HCEC 1CT (cell line): ENCODE results near the gene CFL1.
A peak's percentile ranks its signal among the peaks of the same experiment; 100 is the strongest.
"Not testable (repeated sequence)": the region's sequence is repeated elsewhere in the genome, so short reads cannot be mapped to it uniquely, and the experiment has no call there.

Experiments
- DNase-seq: peaks from one replicate; pipeline ENCODE4 v3.0.0-alpha.2; 2017

CFL1 gene

DNA sequence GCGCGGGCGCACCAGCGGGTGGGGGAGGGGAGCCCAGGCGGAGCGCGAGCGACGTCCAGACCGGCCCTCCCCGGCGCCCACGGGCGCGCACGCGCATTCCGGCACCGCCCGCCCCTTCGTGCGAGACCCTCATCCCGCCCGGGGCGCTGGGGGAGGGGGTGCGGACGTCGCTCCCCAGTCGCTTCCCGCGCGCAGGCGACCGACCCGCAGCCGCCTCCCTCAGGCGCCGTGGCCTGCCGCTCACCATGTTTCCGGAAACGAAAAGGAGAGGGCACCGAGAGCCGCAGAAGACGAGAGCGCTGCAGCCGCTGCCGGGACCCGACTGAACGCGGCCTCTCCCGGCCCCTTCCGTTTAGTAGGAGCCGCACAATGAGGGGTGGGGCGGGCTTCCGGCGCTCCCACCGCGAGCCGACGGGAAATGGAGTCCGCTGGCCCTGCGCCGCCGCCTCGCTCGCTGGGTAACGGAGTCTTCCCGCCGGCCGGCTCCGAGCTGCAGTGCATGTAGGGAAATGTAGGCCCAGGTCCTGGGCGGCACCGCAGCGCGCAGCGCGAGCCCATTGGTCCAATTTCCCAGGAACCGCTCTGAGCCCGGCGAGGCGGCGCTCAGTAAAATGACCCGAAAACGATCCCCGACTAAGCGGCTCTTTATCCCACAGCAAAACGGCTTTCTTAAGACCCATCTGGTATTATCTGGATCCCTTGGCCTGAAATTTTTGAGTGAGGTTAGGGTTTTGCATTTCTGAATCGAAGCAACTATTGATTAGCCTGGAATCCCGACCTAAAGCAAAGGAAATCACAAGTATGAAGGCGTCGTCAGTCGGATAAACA, at the start of gene CFL1:
Gene CFL1, minus strand, starts transcription at position 328 of the 828 bp plus-strand sequence. Its CDS starts 81 bp downstream, at position 247.
- DNase-seq = peak; percentile 99

DNA sequence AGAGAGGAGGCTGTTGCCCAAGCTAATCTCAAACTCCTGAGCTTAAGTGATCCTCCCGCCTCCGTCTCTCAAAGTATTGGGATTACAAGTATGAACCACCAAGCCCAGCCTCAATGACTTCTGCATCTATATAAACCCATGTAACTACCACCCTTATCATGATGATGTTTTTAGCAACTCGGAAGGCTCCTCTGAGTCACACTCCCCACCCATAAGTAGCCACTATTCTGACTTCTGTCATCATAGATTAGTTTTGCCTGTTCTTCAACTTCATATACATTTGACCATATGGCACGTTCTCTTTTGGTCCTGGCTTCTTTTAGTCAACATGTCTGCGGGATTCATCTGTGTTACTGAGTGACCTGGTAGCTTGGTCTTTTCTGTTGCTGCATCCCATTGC, 48.6 kb upstream of the CFL1 start:
- no peak for DNase-seq

DNA sequence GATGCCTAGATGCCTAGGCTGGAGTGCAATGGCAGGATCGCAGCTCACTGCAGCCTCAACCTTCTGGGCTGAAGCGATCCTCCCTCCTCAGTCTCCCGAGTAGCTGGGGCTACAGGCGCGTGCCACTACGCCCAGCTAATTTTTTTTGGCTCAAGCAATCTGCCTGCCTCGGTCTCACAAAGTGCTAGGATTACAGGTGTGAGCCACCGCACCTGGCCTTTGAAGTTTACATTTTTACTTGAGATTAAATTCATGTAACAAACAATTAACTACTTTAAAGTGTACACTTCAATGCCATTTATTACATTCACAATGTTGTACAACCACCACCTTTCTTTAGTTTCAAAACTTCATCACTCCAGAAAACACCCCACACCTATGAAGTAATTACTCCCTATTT, 45.7 kb upstream of the CFL1 start:
- DNase-seq = no peak

DNA sequence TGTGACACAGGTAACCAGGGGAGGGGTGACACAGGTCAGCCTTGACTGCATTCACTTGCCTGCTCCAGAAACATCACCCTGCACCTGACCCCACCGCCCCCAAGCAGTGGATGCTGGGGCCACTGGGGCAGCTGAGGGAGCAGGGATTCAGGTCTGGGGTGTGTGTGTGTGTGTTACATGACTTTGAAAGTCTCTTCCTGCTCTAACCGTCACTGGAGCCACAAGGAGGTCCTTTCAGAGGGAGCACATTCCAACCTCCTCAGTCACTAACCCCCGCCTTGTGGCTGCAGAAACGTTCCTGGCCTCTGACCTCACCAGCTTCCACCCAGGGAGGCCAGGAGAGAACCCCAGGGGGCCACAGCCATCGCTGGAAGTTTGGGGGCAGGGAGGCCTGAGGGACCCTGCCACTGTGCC, 45.1 kb upstream of the CFL1 start:
- DNase-seq = peak; percentile 93

DNA sequence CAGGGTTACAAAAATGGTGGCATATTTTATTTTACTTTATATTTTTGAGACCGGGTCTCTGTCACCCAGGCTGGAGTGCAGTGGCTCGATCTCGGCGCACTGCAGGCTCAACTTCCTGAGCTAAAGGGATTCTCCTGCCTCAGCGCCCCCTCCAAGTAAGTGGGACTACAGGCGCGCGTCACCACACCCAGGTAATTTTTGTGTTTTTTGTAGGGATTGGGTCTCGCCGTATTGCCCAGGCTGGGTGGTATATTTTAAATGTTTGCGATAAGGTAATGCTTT, 42.9 kb upstream of the CFL1 start:
- no peak for DNase-seq

DNA sequence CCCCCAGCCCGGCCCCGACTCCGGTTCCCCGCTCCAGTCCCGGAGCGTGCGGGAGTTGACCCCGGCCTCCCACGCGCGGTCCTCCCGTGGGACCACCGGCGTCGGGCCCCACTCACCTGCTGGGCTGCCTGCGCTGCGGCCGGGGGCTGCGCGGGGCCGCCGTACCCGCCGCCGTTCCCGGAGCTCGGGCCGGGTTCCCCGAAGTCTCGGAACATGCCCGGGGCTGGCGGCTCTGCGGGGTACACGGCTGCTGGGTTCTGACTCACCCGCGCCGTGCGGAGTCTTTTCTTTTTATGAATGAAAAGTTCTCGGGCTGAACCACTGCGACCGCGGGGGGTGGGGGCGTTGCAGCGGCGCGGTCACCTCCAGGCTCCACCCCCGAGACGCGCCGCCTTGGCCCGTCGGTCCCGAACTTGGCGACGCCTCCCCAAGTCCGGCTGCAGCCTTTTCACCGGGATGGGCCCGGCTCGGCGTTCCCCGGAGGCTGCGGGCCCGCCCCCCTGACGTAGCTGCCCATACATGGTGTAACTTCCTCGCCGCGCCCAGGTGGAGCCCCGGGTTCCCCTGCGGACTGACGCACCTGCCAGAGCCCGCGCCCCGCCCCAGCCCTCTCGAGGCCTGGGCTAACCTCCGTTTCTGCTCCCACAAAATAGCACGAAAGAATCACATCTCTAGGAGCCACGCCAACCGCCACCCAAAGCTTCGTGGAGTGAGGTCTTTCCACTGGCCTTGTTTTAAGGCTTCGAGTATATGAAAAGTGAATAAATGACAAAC, 42.3 kb upstream of the CFL1 start, which contains the start of gene FOSL1:
Gene FOSL1, minus strand, starts transcription at position 264 of the 774 bp plus-strand sequence. Its CDS starts 49 bp downstream, at position 215.
- DNase-seq = peak; percentile 97

DNA sequence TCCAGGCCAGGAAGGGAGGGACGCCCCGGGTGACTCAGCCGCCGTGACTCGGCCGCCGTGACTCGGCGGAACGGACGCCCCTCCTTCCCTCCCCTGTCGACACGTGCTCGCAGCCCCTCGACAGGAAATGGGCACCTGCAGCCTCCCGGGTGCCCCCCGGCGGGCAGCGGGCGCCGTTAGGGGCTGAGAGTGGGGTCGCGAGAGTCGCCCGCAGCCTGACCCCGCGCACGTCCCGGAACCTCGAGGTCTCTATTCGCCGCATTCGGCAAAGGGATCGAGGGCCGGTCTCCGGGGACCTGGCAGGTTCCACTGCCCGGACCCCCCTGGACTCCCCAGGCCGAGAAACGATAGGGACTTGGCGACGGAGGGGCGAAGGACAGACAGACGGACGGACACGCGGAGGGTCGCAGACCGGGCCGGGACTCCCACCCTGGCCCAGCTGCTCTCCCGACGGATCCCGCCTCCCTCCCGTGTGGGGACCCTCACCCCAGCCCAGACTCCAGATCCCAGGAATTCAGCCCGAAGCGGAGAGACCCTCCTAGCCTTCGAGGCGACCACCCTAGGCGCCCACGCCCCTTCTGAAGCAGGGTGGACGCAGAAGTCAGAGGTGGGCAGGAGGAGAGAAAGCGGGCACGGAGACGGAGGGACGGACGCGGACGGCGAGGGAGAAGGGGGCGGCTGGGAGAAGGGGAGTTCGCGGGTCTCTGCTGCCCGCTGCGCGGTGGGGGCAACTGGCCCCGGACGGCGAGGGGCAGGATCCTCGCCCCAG, 41.6 kb upstream of the CFL1 start:
- DNase-seq = peak; percentile 82

DNA sequence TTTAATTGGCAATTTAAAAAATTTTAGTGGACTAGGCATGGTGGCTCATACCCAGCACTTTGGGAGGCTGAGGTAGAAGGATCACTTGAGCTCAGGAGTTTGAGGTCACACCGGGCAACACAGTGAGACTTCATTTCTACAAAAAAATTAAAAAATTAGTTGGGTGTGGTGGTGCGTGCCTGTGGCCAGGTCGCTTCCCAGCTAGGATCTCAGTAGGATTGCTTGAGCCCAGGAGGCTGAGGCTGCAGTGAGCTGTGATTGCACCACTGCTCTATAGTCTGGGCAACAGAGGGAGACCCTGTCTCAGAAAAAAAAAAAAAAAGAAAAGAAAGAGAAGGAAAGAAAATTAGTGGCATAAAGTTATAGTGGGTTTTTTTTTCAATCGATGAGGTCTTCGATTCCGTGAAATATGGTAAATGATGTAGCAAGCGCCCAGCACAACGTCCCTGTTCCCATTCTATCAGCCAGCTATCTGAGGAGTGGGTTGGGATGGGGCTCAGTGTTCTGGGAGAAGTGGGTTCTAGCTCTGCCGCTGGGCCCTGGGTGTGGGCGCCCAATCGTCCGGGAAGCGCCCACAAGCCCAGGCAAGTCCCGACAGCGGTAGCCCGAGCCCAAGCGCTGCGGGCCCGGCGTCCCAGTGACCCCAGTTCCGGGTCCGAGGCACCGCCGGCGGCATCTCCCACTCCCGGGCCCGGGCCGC, 40.8 kb upstream of the CFL1 start:
- DNase-seq = no peak

DNA sequence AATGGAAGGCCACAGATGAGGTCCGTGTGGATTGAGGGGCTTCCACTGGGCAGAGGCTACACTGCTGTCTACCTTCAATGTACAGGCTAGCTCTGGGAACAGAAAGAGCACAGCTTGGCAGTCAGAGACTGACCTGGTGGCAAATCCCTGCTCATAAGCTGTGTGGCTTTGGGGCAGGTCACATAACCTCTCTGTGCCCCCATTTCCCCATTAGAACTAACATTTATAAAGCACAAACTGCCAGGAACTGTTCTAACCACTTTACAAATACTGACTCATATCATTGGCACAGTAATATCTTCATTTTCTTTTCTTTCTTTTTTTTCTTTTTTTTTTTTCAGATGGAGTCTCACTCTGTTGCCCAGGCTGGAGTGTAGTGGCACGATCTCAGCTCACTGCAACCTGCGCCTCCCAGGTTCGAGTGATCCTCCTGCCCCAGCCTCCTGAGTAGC, 39.1 kb upstream of the CFL1 start:
- DNase-seq = no peak

DNA sequence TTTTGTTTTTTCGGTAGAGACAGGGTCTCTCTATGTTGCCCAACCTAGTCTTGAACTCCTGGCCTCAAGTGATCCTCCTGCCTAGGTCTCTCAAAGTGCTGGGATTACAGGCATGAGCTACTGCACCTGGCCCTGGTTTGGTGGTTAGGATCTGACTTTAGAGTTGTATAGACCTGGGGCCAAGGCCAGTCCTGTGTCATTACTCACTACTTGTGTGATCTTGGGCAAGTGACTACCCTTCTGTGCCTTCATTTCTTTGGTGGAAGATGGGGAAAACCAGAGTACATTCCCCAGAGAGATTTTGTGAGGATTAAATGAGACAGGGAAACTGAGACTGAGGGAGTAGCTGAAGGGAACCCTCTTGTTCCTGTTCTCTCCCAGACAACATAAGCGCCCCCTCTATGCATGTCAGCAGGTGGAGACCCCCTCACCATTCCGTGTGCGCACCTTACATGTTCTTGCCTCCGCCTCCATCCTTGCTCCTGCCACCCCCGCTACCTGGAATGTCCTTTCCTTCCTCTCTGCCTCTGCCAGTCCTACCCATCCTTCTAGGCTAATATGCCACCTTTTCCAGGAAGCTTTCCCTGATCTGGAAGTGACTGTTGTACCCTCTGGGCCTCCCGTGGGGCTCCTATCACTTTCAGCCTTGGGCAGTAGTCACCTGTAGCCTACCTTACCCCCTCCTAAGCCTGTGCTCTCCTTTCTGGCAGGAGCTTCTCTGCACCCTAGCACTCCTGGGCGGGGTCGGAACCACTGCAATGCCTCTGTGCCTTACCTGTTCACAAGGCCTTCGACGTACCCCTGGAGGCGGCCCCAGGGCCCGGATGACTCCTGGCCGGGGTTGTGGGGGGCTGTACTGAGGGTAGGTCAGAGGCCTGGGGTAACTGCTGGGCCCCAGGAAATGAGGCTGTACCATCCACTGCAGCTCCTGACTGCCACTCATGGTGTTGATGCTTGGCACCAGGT, 38.3 kb upstream of the CFL1 start:
- no peak for DNase-seq

DNA sequence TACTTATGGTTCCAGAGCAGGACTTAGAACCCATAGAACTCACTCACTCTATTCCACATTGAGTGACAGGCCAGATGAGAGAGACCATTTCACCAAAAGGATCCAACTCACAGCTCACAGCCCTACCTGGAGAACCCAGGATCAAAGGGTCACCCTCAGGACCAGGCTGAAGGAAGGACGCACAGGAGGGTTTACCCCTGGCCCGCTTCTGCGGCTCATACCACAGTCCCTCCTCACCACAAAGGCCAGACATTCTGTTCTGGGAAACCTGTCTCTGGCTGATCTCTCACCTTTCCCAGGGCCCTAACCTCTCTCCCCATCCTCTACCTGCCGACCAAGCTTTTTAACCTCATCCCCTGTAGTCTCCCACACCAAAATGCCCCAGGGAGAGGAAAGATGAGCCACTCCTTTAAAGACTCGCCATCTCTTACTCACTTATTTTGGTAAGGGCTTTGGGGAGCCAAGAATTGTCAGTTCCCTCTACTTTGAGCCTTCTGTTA, 37.6 kb upstream of the CFL1 start:
- DNase-seq = no peak

DNA sequence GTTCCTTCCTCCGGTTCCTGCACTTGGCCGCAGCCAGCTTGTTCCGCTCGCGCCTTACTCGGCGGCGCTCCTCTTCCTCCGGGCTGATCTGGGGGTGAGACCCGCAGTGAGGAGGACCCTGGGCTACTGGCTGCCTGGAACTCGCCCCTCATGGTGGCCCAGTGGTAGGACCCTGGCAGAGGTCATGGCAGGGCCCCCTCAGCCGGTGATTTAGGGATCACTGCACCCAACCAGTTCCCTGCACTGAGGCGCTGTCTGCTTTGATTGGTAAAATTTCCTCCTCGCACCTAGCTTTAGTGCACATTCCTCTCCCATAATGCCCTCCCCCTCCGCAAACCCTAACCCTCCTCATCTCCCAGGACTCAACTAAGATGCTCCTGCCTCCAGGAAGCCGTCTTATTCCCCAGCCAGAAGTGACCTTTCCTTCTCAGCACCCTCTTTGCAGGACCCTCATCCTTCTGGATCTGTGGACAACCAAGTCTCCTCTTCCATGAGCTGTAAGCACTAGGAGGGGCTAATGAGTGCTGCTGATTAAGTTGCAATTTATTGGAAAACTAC, 36.1 kb upstream of the CFL1 start:
- no peak for DNase-seq

DNA sequence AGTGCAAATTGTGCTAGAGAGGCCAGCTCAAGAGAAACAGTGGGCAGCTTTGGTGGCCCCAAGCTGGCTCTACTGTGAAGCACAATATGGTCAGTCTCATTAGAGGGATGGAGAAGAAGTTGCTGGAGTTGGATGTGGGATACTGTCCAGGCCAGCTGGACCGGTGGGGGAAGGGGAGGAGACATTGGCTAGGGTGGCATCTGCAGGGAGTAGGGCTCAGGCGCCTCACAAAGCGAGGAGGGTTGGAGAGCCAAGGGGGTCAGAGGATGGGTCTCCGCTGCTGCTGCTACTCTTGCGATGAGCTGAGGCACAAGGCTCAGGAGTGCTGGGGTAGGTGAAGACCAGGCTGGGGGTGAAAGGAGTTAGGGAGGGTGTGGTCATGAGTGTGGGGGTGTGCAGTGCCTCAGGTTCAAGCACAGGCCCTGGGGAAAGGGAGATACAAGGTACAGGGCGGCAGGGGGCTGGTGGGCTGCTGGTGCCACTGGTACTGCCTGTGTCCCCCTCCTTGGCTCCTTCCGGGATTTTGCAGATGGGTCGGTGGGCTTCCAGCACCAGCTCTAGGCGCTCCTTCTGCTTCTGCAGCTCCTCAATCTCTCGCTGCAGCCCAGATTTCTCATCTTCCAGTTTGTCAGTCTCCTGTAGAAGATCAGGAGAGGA, 34.8 kb upstream of the CFL1 start:
- no peak for DNase-seq

DNA sequence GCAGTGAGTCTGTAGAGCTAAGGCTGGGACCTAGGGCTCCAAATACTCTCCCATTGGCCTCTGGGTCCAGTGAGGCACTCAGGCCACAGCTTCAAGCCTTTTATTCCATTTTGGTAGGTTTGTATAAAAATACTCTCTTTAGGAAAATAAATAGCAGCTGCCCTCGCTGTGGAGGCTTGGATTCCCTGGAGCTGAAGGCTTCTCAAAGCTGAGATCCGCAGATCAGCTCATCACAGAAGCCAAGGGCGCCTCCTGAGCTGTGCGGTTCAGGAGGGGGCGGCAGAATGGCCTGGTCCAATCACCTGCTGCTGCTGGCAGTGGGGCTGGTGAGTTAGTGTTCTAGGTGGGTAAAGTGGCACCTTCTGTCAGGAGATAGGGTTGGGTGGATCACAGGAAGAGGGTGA, 34.2 kb upstream of the CFL1 start:
- DNase-seq = not testable (repeated sequence)

DNA sequence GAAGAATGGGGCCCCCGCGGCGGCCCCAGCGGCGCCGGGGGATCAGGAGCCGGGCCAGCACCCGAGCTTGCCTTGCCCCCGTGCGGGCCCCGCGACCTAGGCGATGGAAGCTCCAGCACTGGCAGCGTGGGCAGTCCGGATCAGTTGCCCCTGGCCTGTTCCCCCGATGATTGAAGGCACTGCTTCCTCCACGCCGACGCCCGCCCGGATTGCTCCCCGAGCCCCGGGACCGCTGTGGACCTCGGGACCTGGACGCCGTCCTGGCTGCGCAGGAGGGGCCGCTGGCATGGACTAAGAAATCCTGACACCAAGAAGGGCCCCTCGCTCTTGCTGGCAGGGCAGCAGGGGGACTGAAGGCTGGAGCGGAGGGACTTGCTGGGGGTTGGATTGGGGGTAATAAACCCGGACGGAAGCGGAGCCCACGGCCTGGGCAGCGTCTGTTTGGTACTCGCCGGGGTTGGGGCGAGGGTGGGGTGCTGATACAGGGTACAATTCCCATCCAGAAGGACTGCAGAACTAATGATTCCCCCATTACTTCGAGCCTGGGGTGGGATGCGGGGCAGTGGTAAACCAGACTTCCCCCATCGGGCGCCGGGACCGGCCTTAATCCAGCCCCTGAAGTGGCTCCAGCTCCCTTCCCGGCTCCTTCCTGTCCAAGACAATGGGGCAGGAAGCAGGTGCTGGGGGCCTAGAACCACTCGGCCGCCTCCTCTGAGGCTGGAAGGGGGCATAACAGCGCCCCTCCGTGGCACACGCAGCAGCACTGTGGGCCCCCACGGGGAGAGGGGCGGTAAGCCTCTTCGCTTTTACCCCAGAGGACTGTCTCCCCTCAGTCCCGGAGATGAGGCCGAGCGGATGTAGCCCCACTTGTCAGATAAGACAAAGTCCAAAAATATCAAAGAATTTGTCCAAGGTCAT, 33.5 kb upstream of the CFL1 start:
- DNase-seq = peak; percentile 69

DNA sequence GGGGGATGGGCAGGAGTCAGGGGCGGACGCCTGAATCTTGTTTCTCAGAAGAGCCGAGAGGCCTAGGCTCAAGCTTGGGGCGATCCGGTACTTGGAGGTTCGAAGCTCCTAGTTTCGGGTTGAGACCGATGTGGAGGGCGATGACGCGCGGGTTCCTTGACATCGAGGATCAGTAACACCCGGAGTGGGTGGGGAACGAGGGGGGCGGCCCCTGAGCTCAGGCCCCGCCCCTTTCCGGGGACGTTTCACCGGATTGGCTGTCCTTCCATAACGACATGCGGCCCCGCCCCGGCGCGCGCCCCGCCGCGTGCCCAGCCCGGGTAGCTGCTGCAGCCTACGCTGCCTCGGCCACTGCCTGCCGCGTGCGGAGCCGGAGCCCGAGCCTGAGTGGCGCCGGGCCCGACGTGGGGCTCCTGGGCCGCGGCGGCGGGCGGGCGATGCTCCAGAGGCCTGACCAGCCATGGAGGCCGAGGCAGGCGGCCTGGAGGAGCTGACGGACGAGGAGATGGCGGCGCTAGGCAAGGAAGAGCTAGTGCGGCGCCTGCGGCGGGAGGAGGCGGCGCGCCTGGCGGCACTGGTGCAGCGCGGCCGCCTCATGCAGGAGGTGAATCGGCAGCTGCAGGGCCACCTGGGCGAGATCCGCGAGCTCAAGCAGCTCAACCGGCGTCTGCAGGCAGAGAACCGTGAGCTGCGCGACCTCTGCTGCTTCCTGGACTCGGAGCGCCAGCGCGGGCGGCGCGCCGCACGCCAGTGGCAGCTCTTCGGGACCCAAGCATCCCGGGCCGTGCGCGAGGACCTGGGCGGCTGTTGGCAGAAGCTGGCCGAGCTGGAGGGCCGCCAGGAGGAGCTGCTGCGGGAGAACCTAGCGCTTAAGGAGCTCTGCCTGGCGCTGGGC, 32.6 kb upstream of the CFL1 start, which contains the start of gene CCDC85B:
Gene CCDC85B, plus strand, starts transcription at position 350 of the 895 bp plus-strand sequence. Its CDS starts 111 bp downstream, at position 461.
- peak; percentile 95 for DNase-seq

DNA sequence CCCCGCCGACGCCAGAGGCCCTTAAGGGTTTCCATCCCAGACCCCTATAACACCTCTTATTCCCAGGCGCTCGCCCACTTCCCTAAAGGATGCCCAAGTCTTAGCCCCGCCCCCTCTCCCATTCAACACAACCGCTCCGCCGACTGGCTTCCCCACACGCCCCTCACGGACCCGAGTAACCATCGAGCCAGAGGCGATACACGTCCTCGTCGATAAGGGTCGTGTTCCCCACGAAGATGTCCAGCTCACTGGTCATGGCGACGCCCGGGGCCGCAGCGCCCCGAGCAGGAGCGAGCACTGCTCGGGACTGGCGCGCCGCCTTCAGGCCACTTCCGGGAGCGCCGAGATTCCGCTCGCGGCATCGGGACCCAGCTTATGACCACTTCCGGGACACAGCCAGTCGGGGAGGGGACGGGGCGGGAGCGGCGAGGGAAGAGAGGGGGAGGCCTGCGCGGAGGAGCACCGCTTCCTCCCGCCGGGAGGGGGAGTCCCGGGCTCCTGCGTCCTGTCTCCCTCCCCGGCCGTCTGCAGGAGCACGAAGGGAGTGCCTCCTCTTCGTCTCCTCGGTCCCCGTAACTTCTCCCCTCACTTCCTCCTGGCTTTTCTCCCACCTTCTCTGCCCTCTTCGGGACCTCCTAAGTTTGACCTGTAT, 30.3 kb upstream of the CFL1 start, which contains the start of gene FIBP:
Gene FIBP, minus strand, starts transcription at position 309 of the 652 bp plus-strand sequence. Its CDS starts 53 bp downstream, at position 256.
- DNase-seq = peak; percentile 97
